Fibroblast of peridontal ligament (primary cell): ENCODE results near the gene NF2.

Experiments used
- DNase-seq: peaks from one replicate; pipeline ENCODE4 v3.0.0-alpha.2; 2010; ENCODE audit errors: extremely low read depth

NF2 gene

GRCh38 chr22:29663180-29663821 is 59.9 kb downstream of the NF2 start:
- peak; percentile 96 for DNase-seq

GRCh38 chr22:29665486-29665885 is 62.1 kb downstream of the NF2 start:
- no peak for DNase-seq

- DNase-seq: no peak
Observed at GRCh38 chr22:29668673-29669072, 65.2 kb downstream of the NF2 start.

- DNase-seq: no peak
Observed at GRCh38 chr22:29670626-29671025, 67.2 kb downstream of the NF2 start.

- no peak for DNase-seq
Observed at GRCh38 chr22:29673361-29674066, 70.1 kb downstream of the NF2 start.

- no peak for DNase-seq
Observed at GRCh38 chr22:29674121-29674520, 70.7 kb downstream of the NF2 start.

GRCh38 chr22:29679316-29679715 is 75.9 kb downstream of the NF2 start:
- peak; percentile 43 for DNase-seq

- DNase-seq: no peak
Observed at GRCh38 chr22:29683536-29683935, 80.1 kb downstream of the NF2 start.

GRCh38 chr22:29684244-29684643 is 80.8 kb downstream of the NF2 start:
- no peak for DNase-seq

- DNase-seq: no peak
Observed at GRCh38 chr22:29689206-29689879, 85.9 kb downstream of the NF2 start.

- peak; percentile 55 for DNase-seq
Observed at GRCh38 chr22:29689880-29690213, 86.4 kb downstream of the NF2 start.

- DNase-seq: no peak
Observed at GRCh38 chr22:29690476-29690875, 87.0 kb downstream of the NF2 start.

GRCh38 chr22:29691636-29692326 is 88.3 kb downstream of the NF2 start:
- no peak for DNase-seq

GRCh38 chr22:29692327-29692640 is 88.9 kb downstream of the NF2 start:
- no peak for DNase-seq

- no peak for DNase-seq
Observed at GRCh38 chr22:29693161-29693560, 89.7 kb downstream of the NF2 start.

- no peak for DNase-seq
Observed at GRCh38 chr22:29693671-29694070, 90.2 kb downstream of the NF2 start.

GRCh38 chr22:29695129-29695926 is 91.9 kb downstream of the NF2 start:
- DNase-seq: no peak

GRCh38 chr22:29697853-29698598 is 94.6 kb downstream of the NF2 start:
- DNase-seq: no peak

- DNase-seq: peak; percentile 8
Observed at GRCh38 chr22:29700206-29700899, 96.9 kb downstream of the NF2 start.

- no peak for DNase-seq
Observed at GRCh38 chr22:29700900-29701154, 97.4 kb downstream of the NF2 start.
